Choroid plexus epithelial cell (primary cell): ENCODE data around the gene CTSC.

Experiments used
- DNase-seq: peaks from one replicate; pipeline ENCODE4 v3.0.0-alpha.2; 2010; ENCODE audit warnings: low read depth
- H3K4me3 ChIP-seq: 2 replicates; pipeline ENCODE4 v1.5.1; 2011; ENCODE audit warnings: low read depth, mild to moderate bottlenecking, control low read depth, low read length, moderate library complexity
- TF ChIP-seq, protein P1 (sequence below): conservative IDR thresholded peaks from 2 replicates; pipeline ENCODE4 v1.5.1; 2011; ENCODE audit warnings: low read depth, mild to moderate bottlenecking, control low read depth, inconsistent platforms, low read length, moderate library complexity

CTSC gene

GRCh38 chr11:88353835-88354496 lies 16.4 kb upstream of the CTSC start:
- no peak overlapping the region for H3K4me3 ChIP-seq
- TF ChIP-seq, protein P1, sequence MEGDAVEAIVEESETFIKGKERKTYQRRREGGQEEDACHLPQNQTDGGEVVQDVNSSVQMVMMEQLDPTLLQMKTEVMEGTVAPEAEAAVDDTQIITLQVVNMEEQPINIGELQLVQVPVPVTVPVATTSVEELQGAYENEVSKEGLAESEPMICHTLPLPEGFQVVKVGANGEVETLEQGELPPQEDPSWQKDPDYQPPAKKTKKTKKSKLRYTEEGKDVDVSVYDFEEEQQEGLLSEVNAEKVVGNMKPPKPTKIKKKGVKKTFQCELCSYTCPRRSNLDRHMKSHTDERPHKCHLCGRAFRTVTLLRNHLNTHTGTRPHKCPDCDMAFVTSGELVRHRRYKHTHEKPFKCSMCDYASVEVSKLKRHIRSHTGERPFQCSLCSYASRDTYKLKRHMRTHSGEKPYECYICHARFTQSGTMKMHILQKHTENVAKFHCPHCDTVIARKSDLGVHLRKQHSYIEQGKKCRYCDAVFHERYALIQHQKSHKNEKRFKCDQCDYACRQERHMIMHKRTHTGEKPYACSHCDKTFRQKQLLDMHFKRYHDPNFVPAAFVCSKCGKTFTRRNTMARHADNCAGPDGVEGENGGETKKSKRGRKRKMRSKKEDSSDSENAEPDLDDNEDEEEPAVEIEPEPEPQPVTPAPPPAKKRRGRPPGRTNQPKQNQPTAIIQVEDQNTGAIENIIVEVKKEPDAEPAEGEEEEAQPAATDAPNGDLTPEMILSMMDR = no peak
- DNase-seq = no peak

DNA sequence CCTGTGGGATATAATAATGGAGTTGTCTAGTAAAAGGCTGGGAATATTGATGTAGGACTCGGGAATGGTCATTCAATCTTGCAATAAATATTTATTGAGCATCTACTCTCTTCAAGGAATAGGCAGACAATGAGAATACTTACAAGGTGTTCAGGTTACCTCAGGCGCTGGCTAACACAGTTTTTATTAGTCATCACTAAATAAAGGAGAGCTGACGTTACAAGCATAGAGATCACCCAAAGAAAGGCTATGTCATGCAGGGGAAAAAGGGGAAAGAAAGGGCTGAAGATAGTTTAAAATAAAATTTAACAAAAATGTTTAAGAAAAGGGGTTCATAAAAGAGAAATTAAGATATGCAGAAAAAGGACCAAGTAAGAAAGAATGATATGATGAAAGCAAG lies 15.8 kb upstream of the CTSC start:
- H3K4me3 ChIP-seq = no peak overlapping the region
- DNase-seq = no peak
- TF ChIP-seq, protein P1 = no peak

DNA sequence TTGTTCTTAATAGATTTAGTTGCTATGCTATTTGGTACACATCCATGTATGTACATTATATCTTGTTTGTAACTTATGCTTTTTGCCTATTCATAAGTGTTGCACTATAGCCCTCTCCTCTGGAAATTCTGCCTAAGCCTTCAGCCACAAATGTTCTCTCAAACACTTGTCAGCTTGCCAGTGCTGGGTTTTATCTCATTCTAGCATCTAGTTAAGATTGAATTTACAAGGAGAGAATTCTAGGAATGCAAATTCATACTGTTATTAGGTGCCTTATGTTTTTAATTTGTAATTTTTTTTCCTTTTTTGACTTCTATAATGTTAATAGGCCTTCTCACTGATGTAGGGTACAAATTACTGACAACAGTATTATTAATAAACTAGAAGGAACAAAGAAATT lies 14.6 kb upstream of the CTSC start:
- DNase-seq = peak; percentile 92
- H3K4me3 ChIP-seq = no peak overlapping the region
- TF ChIP-seq, protein P1 = no peak

GRCh38 chr11:88348870-88349269 lies 11.3 kb upstream of the CTSC start:
- TF ChIP-seq, protein P1 = no peak
- no peak overlapping the region for H3K4me3 ChIP-seq
- DNase-seq = peak; percentile 79

- no peak overlapping the region for H3K4me3 ChIP-seq
- no peak for DNase-seq
- TF ChIP-seq, protein P1 = no peak
Measured at GRCh38 chr11:88345949-88346348, 8.4 kb upstream of the CTSC start.

DNA sequence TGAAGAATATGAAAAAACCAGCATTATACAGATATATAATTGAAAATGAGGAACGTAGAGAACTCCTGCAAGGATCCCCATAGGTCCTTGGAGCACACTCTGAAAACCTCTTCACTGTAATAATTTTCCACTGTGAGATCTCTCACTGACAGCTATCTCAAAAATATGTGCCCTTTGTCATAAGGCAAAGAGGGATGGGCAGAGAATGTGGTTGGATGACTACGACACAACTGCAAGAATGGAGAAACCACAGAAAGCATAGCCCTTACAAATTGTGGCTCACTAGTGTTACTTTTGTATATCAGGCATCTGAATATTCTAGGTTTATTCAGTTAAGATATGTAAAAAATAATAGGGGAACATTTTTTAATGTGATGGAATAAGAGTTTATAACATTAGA lies 7.9 kb upstream of the CTSC start:
- H3K4me3 ChIP-seq = no peak overlapping the region
- peak; percentile 69 for DNase-seq
- TF ChIP-seq, protein P1 = no peak

- H3K4me3 ChIP-seq = no peak overlapping the region
- DNase-seq = peak; percentile 42
- TF ChIP-seq, protein P1 = no peak
Measured at GRCh38 chr11:88344869-88345268, 7.3 kb upstream of the CTSC start.
